Upper lobe of left lung (tissue), 4 donors: Measurements from ENCODE around the gene PLOD2.
"Not testable (repeated sequence)": the region's sequence is repeated elsewhere in the genome, so short reads cannot be mapped to it uniquely, and the experiment has no call there.

Experiments used
- POLR2A ChIP-seq, 4 donors: fragments of 450-650 bp; IDR thresholded peaks; one replicate each; pipeline ENCODE4 v1.5.1; 2016 to 2017; ENCODE audit warnings: antibody characterized with exemption in 4 of 4, mild to moderate bottlenecking in 2 of 4
- TF ChIP-seq, protein P1 (sequence below), 6 experiments: fragments of 450-650 bp in 4 of 6; fragments of 200-600 bp in 2 of 6; sonication (generic) in 2 of 6; IDR thresholded peaks; one replicate each; pipeline ENCODE4 v1.5.1; 2016 to 2019; ENCODE audit warnings: antibody characterized with exemption in 6 of 6

DNA sequence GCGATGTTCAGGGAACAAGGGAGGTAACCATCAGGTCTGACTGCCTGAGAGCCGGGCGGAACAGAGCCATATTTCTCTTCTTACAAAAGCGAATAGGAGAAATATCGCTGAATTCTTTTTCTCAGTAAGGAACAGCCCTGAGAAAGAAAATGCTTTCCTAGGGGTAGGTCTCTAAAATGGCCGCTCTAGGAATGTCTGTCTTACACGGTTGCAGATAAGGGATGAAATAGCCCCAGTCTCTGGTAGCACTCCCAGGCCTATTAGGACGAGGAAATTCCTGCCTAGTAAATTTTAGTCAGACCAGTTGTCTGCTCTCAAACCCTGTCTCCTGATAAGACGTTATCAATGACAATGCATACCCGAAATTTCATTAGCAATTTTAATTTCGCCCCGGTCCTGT lies 47.2 kb downstream of the PLOD2 start:
- not testable (repeated sequence) for TF ChIP-seq POLR2A (IDR thresholded peaks at IDR 0.05)
- TF ChIP-seq, protein P1, sequence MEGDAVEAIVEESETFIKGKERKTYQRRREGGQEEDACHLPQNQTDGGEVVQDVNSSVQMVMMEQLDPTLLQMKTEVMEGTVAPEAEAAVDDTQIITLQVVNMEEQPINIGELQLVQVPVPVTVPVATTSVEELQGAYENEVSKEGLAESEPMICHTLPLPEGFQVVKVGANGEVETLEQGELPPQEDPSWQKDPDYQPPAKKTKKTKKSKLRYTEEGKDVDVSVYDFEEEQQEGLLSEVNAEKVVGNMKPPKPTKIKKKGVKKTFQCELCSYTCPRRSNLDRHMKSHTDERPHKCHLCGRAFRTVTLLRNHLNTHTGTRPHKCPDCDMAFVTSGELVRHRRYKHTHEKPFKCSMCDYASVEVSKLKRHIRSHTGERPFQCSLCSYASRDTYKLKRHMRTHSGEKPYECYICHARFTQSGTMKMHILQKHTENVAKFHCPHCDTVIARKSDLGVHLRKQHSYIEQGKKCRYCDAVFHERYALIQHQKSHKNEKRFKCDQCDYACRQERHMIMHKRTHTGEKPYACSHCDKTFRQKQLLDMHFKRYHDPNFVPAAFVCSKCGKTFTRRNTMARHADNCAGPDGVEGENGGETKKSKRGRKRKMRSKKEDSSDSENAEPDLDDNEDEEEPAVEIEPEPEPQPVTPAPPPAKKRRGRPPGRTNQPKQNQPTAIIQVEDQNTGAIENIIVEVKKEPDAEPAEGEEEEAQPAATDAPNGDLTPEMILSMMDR (IDR thresholded peaks at IDR 0.05): not testable (repeated sequence)
